ENCODE data around the gene P2RY1.

P2RY1 gene, protein sequence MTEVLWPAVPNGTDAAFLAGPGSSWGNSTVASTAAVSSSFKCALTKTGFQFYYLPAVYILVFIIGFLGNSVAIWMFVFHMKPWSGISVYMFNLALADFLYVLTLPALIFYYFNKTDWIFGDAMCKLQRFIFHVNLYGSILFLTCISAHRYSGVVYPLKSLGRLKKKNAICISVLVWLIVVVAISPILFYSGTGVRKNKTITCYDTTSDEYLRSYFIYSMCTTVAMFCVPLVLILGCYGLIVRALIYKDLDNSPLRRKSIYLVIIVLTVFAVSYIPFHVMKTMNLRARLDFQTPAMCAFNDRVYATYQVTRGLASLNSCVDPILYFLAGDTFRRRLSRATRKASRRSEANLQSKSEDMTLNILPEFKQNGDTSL

DNA sequence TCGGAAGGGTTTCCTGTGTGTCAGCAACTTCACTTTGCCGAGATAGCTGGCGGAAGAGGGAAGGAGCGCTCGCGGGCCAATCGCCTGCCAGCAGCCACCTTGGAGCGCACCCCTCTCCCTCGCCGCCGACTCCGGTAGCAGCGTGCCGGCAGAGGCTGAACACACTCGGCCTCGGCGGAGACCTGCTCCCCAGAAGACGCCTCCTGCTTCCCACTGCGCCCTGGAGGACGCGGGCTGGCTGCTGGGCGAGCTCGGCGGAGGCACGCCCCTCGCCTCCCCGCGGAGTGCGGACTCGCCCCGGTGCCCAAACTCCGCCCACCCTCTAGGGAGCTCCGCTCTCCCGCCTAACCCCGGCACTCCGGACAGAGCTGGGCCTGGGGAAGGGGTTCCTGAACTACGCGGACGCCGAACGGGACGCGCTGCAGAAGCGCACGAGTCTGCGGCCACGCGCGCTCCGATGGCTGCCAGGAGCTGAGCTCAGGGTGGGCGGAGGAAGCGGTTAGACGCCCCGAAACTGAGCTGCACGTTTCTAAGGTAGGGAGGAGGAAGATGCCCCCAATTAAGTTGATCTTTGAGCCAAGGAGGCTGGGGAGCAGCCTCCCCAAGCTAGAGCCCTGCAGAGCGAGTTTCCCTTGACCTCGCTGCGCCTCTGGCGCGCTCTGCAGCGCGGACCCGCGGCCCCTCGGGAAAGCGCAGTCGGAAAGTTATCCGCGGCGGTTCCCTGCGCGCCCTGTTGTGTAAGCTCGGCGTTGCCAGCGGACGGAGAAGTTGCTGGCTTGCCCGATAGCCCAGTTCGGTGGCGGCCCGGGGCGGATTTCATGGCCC lies at the start of gene P2RY1:
P2RY1 (plus strand) TSS at position 356 of the 825 bp plus-strand sequence. CDS start 652 bp downstream, outside the sequence.
- DNase-seq, result no peak

DNA sequence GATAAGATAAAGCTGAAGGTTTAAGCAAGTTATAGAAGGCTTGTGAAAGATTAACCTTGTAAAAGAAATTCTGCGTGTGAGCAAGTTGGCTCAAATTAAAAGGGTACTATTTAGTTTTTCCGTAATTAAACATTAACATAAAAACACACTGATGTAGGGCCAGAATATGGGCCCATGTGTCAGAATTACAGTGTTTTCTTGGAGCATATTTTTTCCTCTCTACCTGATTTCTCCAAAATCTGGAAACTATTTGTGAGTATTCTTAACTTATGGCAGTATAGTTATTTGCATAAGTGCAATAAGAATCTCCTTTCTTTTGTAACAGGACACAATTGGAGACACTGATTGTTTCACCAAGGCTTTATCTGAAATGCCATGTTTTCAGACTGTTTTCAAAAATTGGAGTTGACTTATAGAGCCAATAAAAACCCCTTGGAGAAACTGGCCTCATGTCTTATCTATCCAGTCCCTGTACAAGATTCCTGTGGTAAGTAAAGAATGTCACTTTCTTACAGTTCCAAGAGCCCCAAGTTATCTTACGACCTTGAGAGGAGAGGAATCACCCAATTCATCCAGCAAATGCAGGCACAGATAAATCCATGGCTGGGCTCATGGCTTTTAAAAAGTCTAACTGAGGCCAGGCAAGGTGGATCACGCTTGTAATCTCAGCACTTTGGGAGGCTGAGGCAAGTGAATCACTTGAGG lies 47.8 kb upstream of the P2RY1 start:
- DNase-seq, result no peak

DNA sequence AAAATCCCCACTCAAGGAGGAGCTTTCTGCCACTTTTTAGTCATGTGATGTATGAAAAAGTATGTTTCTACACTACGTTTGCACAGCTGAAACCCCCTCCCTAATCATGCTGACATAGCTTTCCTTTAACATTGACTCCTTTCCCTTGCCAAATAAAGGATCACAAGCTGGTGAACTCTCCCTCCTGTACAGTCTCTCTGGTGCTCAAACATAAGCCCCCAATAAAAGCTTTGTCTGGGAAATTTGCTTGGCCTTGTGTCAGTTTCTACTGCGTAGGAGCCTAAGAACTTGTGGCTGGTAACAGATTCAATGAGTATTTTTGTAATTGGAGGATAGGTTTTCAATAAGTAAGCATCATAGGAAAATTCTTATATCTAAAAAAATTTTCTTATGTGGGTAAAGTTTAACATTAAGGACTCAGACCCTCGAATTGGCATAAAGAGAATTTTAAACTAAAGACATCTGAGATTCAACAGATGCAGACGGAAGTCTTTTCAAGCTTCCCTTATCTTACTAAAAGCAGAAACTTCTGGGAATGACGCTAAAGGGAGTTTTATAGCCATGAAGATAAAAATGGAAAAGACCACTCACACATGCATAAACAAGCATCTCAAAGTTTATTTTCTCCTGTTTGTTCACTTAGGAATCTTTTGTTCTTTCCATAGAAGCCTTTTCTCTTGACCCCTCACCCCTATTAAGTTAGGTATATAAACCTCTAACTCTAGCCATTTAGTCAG lies 44.1 kb upstream of the P2RY1 start:
- no peak for DNase-seq

DNA sequence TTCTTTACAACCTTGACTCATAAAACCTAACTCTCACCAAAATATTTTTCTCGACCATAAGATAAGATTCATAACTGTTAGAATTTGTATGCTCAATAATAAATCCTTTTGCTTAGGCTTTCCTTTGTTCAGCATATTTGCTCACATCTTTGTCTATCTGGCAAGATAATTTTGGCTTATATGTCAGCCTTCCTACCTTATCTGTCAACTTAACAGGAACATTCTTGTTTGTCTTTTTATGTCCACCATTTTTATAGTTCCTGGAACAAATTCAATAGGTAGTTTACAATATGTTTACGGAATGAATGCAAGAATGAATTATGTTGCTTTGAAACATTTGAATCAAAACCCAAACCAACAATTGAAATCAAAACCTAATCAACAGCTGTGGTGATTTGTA lies 41.0 kb upstream of the P2RY1 start:
- DNase-seq, result no peak

DNA sequence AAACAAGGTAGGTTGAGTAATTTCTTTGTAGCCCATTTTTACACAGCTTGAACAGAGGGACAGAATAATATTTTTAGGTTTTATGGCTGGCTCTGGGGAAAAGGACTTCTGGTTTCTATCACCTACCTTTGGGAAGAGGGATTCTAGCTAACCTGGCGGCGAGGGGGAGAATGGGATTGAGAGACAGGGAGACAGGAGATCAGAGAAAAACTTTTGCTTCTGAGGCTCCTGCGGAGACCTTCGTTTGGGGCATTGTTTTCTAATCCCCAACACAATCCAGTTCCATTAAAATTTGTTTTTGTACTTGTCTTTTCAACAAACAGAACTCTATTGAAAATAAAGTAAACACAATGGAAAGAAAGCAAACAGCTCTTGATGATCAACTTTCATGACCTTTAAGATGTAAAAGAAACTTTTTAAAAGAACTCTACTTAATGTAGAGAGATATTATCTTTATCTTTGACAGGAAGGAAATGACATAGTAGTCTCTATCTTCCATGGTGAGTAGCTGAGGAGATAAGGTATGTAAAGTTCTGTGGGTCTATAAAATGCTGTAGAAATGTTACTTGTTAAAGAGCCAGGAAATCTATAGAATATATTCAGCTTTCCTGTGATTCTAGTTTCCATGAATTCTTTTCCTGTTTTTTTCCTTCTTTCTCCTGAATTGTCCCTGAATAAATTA lies 37.0 kb upstream of the P2RY1 start:
- no peak for DNase-seq

DNA sequence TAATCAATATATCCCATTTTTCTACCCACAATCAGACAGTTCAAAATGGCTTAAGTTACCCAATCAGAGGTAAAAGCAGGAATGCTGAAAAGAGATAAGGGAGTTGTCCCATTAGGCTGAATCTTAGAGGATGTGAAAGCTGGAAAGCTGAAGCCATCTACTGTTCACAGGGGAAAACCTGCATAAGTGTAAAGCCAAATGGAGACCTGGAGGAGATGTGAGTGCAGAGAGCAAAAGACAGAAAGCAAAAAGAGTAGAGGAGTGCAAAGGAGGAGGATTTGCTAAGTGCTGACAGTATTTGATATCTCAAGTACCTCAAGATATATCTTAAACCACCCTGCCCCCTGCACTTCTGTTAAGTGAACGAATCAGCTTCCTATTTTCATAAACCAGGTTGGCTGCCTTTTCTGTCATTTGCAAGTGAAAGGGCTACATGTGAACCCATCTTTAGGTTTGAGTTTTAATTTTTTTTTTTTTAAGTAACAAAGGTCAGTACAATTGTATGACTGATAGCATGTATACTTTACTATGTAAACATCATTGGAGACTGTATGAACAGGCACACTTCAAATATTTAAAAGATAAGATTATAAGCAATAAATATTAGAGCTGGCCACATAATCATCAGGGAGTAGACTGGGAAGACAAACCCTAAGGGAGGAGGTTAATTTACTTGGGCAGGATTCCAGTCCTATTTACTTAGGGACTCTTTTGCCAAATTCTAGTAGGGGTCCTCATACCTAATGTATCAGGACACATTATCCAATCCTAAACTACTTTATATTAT lies 22.8 kb upstream of the P2RY1 start:
- no peak for DNase-seq

DNA sequence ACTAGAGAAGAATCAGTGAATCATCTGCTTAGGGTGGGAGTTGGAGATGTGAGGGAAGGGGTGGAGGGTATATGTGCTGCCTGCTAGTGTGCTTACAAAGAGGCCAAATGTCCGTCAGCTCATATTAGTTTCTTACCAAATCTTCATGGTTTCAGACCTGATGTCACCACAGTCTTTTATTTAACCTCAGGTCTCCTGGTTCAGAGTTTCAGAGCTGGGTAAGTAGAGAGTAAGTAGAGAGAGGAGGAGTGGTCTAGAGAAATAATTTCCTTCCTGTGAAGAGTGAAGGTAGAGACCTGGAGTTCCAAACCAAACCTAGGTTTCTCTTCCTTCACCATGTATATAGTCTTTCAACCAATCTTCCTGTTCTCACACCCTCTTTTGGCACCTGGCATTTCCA lies 17.5 kb upstream of the P2RY1 start:
- no peak for DNase-seq

DNA sequence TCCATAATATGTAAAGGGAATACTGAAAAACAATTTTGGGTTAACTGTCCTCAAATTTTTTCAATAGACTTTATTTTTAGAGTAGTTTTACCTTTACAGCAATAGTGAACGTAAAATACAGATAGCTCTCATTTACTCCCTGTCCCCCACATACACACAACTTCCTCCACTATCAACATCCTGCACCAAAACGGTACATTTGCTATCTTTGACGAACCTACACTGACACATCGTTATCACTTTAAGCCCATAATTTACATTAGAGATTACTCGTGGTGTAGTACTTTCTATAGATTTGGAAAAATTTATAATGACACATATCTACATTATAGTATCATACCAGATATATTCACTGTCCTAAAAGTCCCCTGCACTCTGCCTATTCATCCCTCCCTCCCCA lies 16.9 kb upstream of the P2RY1 start:
- DNase-seq, result no peak

DNA sequence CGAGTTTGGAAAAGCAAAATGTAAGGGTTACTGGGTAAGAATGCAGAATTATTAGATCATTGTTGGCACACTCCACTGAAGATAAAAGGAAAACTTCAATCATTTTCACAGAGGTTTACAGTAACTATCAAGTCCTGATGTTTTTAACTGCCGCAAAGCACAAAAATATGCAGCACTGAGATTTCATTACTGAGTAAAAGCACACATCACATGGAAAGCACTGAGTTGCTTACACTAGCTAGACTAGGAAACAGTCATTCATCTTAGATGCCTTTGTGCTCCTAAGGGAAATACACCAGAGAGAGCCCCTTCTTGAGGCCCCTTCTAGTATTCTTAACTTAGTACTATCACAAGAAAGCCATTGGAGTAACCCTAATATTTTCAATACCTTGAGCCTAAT lies 11.8 kb upstream of the P2RY1 start:
- DNase-seq, result no peak

DNA sequence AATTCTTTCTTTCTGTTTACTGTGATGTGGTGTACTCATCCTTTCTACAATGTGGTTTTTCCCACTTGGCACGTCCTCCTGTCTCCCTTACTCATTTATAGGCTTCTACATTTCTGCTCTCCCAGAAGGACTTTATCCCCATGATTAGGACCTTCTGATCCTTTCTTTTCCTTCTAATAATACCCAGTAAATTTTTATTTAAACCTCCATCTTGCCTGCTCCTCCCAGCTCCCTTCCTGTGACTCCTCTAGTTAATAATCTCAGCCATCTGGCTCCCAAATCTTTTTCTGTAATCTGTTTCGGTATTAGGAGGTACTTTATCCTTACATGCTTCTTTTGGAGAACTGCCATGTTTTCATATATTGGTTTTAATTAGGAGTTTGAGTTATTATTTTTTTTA lies 11.2 kb upstream of the P2RY1 start:
- no peak for DNase-seq

DNA sequence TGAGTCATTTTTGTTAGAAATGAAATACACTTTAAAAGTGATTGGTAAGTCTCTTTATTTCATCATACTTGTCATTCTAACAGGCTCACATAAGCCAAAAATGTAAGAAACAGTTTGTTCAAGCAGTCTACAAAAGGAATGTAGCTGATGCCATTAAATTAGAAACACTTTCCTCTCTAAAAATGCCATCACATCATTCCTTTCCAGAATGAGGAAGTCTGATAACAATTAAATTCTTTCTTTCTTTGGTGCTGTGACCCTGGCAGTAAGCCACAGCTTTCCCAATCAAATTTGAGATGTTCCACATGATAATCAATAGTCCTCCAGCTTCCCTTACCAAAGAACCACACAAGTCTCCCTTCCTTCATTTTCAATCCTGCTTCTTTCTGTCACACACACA lies 9.4 kb upstream of the P2RY1 start:
- DNase-seq, result no peak

DNA sequence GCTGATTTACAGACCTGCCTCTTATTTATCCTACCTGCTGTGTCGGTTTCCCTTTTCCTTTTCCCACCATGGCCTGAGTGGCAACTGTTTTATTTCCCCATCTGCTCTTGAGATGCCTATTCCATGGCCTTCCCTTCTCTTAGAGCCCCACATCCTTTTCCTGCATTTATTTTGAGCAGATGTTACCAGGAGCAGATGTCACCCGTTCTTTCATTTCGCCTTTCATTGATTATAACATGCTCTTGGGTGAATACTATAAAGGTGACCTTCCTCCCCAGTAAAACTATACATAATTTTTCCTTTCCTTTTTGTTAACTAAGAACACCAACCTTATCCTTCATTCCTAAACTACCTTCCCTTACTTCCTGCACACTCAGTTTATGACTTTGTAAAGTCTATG lies 8.5 kb upstream of the P2RY1 start:
- no peak for DNase-seq

DNA sequence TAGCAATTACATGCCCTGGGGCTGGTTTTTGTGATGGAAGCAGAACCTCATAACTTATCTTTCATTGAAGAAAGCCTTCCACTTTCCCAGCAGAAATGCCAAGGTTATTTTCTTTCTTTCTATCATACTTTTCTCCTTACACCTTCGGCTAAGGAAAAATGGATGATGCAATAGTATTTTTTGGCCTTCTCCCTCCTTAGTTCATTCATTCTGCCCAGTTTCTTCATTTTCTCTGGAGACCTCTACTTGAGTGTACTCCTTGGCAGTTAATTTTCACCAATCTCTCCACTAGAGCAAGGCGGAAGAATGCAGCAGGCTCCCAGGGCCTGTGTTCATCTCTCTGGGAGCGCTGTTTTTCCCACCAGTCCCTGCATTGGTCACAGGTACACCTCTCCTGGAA lies 7.6 kb upstream of the P2RY1 start:
- no peak for DNase-seq

DNA sequence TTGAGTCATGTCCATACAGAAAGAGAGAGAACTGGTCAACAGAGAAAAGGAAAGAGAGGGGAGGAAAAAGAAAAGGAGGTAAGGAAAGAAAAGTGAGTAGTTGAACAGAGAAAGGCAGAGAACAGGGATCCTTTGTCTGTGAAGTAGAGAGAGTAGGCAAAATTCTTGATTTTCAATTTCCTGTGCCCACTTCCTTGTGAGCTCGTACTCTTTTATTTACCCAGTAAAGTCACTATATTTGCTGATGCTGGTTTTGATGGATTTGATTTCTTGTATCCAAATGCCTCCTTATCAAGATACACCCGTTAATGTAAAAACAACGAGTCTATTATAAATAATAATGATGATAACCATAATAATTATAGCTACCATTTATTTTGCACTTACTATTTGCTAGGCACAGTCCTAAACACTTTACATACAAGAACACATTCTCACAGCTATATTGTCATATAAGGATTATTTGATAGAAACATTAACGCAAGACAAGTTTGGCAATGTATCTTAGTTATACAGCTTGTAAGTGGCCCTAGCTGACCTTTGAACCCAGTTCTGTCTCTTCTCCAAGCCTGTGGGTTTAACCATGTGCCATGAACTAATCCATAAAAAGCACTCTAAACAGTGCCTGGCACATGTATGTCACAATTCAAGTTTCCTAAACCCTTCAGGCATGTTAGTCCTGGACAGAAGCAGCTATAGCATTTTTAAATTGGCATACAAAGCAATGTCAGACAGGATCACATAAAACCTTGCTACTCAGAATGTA lies 6.7 kb upstream of the P2RY1 start:
- no peak for DNase-seq

DNA sequence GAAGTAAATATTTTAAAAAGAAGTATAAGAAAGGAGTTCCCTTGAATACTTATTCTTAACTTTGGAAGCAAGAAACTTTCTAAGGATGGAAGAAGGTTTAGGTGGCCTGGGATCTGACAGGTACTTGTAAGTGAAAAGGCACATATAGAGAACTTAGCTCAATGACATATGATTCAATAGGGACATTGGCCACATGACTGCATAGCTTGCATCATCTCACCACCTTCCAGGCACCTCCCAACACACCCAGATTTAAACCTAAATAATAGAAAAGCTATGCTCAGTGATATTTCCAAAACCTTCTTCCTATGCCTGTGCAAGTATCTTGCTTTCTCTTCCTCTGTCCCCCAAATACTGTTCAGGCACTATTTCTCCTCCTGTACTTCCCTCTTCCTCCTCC lies 4.7 kb upstream of the P2RY1 start:
- DNase-seq, result no peak

DNA sequence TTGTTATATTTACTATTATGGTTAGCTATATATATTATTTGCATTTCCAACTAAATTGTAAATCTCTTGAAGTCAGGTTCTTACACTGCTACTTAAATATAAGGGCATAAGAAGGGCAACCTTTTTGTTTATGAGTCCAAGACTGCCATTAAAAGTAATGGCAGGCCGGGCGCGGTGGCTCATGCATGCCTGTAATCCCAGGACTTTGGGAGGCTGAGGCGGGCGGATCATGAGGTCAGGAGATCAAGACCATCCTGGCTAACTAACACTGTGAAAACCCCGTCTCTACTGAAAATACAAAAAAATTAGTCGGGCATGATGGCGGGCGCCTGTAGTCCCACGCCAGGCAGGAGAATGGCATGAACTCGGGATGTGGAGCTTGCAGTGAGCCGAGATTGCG lies 2.9 kb upstream of the P2RY1 start:
- DNase-seq, result no peak

DNA sequence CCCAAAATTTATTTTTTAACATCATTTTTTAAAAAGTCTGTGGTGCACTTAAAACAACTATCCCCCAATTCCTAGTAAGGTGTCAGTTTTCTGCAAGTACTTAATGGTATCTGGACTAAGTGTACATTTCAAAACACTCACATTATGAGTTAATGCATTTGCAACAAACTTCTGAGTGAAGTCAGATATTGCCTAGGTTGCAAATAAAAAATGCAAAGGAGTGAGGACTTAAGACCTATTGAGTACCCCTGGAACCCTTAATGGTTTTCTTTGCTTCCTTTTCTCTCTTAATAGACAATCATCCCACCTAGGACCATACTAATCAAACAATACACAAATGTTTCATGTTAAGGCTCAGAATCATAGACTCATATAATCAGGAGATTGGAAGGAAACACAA lies 1.8 kb upstream of the P2RY1 start:
- DNase-seq, result no peak

DNA sequence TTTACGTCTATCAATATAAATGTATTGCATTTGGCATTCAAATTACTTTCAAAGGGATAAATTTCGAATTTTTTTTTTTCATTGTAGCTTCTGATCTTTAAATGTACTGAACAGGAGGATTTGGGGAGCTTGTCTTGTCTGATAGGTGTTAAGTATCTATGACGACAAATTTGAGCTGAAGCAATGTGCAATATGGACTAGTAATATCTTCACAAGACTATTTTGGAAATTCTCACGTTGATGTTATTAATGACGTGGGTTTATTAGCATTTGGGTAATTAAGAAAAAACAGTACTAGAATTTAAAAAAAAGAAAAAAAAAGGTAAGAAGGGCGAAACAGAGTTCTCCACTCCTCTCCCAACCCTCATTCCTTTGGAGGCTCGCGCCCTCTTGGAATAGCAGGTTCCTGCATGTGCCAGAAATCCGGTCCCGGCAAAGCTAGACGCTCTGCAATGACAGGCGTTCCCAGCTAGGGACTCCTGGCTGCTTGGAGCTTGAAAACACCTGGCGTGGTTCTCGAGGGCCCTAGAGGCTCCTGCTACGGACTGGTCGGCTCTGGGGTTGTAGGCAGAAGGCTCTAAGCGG lies 648 bp upstream of the P2RY1 start:
- no peak for DNase-seq

DNA sequence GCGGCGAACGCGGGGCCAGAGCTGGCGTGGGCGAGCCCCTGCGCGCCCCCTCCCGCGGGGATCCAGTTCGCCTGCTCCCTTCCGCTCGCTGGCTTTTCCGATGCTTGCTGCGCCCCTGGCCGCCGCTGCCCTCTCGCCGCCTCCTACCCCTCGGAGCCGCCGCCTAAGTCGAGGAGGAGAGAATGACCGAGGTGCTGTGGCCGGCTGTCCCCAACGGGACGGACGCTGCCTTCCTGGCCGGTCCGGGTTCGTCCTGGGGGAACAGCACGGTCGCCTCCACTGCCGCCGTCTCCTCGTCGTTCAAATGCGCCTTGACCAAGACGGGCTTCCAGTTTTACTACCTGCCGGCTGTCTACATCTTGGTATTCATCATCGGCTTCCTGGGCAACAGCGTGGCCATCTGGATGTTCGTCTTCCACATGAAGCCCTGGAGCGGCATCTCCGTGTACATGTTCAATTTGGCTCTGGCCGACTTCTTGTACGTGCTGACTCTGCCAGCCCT lies 721 bp downstream of the P2RY1 start:
- no peak for DNase-seq

DNA sequence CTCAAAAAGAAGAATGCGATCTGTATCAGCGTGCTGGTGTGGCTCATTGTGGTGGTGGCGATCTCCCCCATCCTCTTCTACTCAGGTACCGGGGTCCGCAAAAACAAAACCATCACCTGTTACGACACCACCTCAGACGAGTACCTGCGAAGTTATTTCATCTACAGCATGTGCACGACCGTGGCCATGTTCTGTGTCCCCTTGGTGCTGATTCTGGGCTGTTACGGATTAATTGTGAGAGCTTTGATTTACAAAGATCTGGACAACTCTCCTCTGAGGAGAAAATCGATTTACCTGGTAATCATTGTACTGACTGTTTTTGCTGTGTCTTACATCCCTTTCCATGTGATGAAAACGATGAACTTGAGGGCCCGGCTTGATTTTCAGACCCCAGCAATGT lies 1.3 kb downstream of the P2RY1 start:
- no peak for DNase-seq

All from NCI-H1694 (cell line).